NCI-H1930 (cell line): ENCODE data around the gene PIP5KL1.

Experiments
- DNase-seq, 2 experiments: peaks; one replicate each; lab custom pipeline; 2025; lab: John Stamatoyannopoulos, UW

Gene PIP5KL1, protein sequence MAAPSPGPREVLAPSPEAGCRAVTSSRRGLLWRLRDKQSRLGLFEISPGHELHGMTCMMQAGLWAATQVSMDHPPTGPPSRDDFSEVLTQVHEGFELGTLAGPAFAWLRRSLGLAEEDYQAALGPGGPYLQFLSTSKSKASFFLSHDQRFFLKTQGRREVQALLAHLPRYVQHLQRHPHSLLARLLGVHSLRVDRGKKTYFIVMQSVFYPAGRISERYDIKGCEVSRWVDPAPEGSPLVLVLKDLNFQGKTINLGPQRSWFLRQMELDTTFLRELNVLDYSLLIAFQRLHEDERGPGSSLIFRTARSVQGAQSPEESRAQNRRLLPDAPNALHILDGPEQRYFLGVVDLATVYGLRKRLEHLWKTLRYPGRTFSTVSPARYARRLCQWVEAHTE

DNA sequence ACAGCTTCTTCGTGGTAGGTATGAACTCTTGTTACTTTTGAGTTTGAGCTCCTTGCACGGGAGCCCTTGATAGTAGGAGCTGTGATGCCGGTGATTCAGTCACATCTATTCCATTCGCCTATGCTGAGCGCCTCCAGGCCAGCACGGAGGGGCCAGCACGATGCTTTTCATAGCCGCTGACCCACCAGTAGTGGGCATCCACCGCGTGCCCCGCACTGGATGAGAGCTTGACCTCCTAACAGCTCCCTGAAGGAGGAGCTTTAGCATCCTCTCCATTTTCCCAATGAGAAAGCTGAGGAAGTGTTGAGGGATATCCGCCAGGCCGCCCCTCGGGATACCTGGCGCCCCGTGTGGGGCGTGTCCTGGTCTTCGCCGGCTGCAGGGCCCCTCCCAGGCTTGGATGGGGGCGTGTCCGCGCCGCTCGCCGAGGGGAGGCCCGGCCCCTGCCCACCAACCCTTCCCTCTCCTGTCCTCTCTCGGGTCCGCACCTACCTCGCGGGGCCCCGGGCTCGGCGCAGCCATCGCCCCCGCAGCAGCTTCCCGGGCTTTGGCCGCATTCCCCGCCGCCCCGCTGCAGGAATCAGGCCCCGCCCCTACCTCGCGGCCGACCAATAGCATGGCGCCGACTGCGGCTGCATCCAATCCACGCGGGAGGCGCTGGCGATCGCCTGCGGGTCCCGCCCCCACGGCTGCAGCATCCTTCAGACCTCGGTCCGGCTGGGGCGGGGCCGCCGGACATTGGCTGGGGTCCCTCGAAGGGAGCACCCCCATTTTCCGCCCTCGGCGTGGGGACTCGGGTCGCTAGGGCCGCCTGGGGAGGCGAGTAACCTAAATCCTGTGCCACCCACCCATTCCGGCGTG lies at the start of gene PIP5KL1:
TSS of gene PIP5KL1 (minus strand) at position 547 of the 861 bp plus-strand sequence. CDS start at position 522, 25 bp downstream.
- DNase-seq = peak; percentile 68 to 80

DNA sequence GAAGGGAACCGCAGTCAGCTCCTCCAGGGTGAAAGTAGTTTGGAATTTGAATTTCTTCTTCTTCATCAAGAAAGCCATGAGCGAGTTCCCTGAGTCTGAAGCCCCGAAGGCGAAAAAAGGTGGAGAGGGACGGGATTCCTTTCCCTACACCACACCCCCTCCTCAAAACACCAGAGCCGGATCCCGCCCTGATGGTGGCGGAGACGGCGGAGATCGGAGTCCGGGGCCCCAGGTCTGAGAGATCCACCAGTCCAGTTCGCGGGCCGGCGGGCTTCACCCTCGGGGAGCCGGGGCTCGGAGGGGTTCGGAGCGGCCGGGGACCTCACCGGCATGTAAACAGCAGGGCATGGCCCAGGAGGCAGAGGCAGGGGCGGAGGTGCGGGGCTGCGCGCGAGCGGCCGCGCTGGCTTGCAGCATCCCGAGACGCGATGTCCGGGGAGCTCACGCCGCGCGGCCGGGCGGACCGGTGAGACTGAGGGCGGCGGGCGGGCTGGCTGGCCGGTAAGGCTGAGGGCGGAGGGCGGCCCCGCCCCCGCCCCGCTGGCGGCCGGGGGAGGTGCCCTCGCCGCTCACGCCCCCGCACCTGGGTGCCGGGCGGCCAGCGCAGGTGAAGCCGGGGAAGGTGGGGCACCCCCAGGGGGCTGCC lies 49.6 kb upstream of the PIP5KL1 start:
- peak in 1 of 2 experiments; percentile 61 for DNase-seq

DNA sequence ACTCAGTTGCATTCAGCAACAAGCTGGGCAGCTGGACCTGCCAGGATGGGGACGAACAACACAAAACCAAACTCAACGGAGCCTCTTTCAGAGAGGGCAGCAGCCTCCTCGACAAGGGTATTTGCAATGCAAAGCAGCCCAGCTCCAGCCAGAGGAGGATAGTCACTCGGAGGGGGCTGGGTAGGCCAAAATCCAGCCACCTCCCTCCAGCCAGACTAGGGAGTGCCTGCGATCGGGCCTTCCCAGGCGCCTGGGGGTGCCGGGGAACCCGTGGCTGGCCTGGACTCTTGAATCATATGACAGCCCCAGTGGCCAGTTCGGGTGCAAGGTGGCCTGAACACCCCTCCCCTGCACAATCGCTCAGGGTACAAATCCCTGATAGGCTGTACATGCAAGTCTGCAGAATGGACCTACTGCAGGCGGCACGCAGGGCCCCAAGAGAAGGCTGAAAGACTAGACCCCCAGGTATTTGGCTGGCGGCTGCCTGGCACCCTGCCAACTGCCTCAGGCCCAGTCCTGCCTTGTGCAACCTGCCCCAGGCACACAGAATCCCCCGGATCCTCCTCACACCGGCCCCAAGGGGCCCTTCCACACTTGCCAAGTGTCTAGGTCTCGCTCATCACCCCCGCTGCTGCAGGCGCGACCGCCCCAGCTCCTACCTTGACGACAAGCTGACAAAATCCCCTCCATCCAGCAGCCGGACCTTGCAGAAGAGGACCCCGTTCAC lies 48.9 kb upstream of the PIP5KL1 start:
- DNase-seq = no peak

DNA sequence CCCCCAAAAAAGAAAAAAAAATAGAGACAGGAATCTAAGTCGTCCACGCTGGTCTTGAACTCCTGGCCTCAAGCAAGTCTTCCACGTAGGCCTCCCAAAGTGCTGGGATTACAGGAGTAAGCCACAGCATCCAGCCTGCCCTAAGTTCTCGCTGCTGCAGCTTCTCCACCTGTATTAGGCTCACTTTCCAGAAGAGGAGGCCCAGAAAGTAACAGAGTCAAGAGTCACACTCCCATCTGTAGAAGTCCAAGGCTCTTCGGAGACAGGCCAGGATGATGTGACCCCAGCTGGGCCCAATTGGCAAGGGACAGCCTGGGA lies 48.4 kb upstream of the PIP5KL1 start:
- no peak for DNase-seq

DNA sequence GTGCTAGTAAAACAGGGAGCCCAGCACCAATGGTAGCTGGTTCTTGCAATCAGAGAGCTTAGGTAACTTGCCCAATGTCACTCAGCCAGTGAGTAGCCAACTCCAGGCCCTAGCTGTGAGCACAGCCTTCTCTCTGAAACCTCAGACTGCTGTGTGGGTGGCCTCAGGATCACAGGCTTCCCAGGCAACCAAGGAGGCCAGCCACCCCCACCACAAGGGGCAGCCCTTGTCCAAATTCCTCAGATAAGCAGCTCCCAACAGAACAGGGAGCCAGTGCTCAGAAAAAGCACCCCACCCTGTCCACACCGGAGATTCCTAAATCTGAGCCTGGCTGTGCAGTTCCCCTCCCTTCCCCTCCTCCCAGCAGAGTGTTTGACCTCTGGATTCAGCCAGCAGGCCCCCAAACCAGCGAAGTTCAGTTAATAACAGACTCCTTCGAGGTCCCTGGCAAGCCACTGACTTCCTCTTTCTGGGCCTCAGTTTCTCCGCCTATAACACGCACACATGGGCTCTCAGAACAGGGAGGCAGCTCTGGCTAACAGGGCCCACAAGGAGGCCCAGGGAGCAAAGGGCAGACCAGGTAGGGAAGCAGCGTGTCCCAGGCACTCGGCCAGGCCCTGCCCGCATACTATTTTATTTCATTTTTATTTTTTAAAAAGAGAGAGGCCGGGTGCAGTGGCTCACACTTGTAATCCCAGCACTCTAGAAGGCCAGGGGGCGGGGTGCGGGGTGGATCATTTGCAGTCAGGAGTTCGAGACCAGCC lies 47.5 kb upstream of the PIP5KL1 start:
- DNase-seq = no peak

DNA sequence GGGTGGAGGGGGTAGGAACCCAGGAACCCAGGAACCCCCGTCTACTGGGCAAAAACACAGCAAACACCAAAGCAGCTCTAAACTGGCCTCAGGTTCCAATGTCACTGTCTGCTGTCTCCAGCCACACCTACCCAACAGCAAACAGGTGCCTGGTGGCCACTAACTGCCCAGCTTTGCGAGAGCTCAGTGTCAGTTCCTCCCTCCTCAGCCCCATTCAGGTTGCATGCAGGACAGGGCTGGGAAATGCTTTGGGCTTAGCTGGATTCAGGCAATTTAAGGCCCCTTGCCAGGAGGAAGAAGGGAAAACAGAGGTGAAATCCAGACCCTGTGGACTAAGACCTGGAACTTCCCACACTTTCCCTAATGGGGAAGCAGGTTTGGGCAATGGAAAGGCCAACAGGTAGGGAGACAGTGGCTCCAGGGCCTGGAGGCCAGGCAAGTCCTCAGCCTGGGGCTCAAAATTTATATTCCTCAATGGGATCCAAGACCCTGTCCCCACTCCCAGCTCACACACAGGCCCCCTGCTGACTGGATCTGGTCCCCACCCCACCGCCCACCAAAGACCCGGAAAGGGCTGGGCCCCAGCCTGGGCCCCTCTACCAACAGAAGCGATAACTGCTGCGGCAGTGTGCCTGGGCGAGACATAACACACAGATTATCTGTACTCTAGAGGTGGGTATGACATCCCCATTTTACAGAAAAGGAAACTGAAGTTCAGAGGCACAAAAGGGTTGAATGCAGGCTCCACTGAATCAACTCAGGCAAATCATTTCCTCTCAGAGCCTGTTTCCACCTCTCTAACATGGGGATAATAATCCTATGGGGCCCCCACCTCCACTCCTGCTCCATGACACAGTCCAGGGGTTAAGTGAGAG lies 46.7 kb upstream of the PIP5KL1 start:
- no peak for DNase-seq

DNA sequence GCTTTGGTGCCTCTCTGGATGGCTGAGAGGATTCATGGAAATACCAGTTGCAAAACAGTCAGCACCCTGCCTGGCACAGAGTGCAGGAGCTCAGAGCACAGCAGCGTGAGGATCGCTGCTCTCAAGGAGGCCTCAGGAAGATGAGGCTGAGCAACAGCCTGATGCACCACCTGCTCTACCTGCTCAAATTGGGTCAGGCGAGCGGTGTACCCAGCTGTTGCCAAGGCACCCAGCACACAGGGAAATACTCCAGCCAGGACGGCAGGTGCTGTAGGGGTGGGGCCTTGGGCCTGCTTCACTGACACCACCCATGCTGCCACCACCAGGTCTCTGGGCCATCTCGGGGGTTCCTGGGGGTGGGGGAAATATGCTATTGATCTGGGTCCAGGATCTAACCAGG lies 45.9 kb upstream of the PIP5KL1 start:
- DNase-seq = no peak

DNA sequence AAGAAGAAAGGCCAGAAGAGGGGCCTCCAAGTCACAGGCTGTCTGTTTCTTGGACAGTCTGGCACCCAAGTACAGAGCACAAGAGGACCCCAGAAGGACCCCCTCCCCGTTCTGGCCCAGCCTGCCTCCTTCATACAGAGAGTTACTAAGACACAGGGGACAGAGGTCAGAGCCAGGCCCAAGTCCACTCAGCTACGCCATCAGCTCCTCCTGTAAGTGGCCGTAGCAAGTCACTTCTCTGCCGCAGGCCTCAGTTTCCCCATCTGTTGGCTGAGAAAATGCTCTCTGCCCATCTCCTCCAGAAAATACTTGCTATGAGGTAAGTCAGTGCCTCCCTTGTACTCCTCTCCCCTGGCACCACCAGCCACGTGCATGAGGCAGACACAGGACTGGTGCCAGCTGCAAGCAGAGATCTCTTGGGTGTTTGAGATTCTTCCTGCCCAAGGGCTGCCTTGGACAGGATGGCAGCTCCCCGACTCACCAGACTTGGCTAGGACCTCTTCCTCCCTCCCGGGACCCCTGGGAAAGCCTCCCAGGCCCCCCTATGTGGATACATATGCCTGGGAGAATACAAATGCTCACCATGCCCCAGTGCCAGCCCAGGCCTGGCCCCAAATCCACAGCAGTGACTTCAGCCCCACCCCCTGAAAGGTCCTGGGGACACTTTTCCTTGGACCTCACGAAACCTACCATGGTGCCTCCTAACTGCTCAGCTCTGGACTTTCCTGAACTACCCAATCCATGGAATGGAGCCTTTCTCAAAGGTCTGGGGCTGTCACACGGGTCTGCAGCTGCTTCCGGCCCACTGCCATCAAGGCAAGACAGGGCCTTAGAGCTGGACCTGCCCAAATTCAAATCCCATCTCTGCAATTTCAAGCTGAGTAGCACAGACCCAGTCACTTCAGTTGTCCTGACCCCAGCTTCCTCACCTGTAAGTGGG lies 45.1 kb upstream of the PIP5KL1 start:
- no peak for DNase-seq

DNA sequence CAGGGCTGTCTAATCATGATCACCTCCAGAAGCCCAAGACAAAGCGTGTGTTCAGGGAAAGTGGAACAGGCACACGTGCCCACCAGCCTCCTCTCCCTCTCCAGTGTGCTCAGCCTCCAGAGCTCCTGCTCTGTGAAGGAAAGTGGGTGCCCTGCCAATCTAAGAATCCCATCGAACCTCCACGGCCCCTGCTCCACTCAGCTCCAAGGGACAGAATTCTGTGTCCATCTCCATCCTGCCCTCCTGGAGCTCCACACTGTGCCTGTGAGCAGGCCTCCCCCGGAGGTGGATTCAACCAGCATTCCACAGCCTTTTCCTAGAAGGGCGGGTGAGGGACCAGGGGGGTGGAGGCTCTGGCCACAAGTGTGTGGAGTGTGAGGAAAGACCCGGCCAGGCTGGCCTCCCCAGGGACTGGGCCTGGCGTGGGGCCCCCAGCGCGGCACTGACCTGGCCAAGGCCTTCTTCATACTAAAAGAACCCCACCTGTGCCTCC lies 44.2 kb upstream of the PIP5KL1 start:
- no peak for DNase-seq

DNA sequence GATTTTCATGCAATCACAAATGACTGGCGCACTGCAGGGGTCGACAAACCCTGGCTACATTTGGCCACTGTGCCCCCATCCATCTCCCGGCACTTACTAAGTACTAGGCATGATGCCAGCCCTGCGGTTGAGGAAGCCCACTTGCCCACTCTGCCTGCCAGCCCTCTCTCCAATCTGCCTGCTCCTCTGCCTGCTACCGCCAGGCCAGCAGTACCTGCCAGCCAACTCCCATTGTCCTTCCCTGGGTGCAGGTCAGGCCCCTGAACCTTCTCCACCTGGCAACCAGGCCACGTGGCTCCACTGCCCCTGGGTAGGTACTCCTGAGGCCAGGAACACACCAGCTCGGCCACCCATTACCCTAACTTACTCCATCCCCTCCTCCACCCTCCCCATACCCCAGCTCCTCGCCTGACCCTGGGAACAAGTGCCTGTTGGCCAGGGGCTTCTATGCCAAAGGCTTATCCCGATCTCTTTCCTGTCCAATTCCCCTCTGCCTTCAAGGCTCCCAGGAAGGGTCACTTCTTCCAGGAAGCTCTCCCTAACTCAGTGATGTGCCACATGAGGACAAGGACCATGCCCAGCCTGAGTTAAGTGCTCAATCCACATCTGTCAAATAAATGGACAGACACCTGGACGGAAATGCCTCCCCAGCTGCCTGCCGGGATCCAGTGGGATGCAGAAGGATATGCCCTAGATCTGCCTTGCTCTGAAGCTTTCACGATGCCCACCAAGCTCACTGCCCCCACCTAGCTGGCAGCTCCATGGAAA lies 43.6 kb upstream of the PIP5KL1 start:
- no peak for DNase-seq

DNA sequence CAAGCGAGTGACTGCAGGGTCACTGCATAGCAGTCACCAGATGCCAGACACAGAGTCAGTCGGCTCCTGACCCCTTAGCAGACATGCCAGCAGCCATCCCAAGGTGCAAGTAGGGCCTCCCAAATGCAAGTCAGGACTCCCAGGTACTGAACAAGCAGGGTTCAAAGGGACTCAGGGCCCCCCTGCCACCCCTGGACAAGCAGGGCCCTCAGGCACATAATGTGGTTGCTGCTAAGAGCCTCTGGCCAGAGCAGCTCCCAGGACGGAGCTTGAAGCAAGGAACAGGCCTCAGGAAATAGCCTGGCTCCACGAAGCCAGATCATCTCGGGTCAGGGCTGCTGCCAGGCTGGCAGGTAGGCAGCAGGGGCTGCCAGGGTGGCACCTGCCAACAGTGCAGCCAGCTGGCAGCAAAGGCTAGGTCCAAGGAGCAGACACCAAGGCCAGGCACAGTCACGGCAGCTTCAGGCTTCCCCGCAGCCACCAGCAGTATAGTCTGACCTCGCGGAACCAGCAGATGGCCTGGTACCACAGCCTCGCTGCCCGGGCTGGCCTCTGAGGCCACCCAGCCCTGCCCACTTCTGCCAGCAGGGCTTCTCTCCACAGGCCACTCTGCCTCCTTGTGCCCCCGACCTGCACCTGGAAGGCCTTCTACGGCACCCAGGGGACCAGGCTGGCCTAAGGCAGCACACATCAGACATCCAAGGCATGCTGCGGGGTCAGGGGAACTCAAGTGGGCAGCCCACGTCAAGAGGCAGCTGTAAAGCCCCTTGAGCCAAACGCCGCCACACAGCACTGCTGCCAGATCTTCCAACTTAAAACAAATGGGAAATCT lies 42.8 kb upstream of the PIP5KL1 start:
- DNase-seq = no peak

DNA sequence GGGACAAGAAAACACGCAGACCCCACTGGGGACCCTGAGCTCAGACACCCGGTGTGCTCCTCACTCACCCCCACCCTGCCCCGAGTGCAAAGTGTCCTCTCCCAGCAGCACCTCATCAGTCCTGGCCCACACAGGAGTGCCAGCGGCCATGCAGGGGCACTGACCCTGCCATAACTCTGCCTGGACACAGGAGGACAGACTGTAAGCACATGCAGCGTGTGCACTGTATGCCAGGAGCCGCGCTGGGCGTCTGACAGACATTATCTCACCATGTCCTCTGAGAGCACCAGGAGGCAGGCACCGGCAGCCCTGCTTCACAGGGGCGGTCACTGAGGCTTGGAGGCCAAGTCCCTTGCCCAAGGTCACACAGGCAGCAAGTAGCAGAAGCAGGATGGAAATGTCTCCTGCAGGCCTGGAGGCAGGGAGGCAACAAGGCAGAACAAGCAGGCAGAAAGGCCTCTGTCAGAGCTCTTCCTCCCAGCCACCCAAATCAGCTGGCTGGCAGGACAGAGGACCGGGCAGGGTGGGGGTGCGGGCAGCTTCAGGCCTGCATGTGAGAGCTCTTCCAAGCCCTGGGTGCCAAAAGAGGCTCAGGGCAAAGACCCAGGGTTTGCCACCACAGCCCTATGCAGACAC lies 41.8 kb upstream of the PIP5KL1 start:
- DNase-seq = no peak

DNA sequence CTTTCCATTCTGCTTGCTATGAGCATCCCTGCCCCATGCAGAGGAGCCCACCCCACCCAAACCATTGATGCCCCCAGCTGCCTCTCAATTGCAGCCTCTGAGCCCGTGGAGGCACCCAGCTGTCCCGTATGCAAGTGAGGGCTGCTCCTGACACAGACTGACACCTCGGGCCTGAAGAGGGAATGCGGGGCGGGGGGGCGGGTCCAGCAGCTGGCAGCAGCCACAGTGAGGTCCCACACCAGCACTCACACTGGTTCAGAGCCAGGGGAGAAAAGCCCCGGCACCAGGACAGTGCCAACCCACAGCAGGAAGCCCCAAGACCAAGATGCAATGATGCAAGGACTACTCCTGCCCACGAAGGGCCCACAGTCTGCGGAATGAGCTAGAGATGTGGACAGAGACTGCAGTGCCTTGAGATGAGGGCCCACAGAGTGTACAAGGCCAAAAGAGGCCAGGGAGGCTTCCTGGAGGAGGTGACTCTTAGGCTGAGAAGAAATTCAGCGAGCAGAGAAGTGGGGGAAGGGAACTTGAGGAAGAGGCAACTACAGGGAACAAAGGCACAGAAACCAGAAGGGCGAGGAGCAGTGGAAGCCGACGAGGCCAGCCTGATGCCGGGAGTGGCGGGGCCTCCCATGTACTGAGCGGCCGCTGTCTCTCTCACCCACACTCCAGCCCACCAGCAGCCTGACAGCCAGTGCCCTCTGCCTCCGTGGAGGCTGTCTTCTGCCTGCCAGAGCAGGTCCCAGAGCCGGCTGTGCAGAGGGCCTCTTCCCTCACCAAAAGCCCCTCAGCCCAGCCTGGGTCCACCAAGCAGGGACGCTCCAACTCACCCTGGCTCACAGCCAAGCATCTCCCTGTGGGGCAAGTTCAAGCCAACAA lies 41.0 kb upstream of the PIP5KL1 start:
- no peak for DNase-seq

DNA sequence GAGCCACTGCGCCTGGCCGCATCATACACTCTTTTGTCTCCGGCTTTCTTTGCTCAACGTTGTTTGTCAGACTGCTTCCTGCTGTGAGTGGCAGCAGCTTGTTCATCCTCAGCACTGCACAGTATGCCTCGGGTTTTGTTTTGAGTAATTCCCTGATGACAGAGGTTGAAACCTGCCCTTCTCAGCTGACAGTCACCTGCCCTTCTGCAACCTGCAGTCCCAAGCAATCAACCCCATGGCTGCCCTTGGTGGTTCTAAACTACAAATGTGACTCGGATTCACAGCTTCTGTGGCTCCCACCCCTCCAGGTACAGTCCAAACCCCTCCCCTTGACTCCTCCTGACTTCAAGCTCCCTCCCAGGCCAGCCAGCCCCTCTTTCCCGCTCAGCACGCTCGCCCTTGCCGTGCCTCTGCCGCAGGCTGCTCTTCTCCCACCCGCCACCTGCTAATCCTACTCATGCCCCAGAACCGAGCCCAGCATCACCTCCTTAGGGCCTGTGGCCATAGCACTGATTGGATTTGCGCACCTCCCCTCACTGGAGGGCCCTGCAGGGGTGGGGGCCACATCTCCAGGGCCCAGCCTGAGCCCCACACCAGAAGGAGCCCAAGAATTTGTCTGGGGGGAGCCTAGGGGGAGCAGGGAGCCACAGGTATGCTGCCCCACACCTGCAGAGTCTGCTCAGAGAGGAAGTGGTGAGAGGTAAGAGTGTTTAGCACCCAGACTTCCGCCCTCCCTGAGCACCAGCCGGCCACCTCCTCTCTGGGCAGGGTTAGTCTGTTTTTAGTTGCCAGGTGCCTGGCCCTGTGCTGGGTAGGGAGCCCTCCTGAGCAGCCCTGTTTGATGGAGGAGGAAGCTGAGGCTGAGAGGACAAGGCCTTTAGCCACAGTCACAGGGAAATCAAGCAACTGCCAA lies 40.1 kb upstream of the PIP5KL1 start:
- peak; percentile 73 to 77 for DNase-seq
